Central memory CD8-positive, alpha-beta T cell (primary cell): ENCODE measurements around the gene ATP8B3.
A peak's percentile ranks its signal among the peaks of the same experiment; 100 is the strongest.

Experiments used
- ATAC-seq: fragments of 150-1000 bp; cut with Tn5 transposase; replicated peaks from 2 replicates; pipeline ENCODE4 v1.10.0; 2022; ENCODE audit warnings: mild to moderate bottlenecking, moderate FRiP score, moderate number of reproducible peaks; ENCODE audit not compliant: poor library complexity, severe bottlenecking; ENCODE audit errors: extremely low read depth
- DNase-seq, 2 donors: peaks; one replicate each; pipeline ENCODE4 v3.0.0; 2021; ENCODE audit warnings: low spot score in 2 of 2
- H3K27ac Mint-ChIP-seq: one replicate; pipeline ENCODE4 v1.8.0; 2022; ENCODE audit warnings: low read depth, mild to moderate bottlenecking, moderate library complexity, mixed read lengths
- H3K27me3 Mint-ChIP-seq: one replicate; pipeline ENCODE4 v1.8.0; 2022; ENCODE audit warnings: mixed read lengths
- H3K36me3 Mint-ChIP-seq: one replicate; pipeline ENCODE4 v1.8.0; 2022; ENCODE audit warnings: mild to moderate bottlenecking, moderate library complexity, mixed read lengths; ENCODE audit not compliant: insufficient read depth
- H3K4me1 Mint-ChIP-seq: one replicate; pipeline ENCODE4 v1.8.0; 2022; ENCODE audit warnings: mixed read lengths
- H3K4me3 Mint-ChIP-seq: one replicate; pipeline ENCODE4 v1.8.0; 2022; ENCODE audit warnings: mild to moderate bottlenecking, moderate library complexity, mixed read lengths
- H3K9me3 Mint-ChIP-seq: one replicate; pipeline ENCODE4 v1.8.0; 2022; ENCODE audit warnings: mixed read lengths

ATP8B3 gene

GRCh38 chr19:1814833-1815604 lies 2.9 kb upstream of the ATP8B3 start:
- ATAC-seq (no peak), DNase-seq (no peak)
- peaks cover 19% of the 10 kb centered on the region for H3K36me3 Mint-ChIP-seq
- peaks cover 10% of the 10 kb centered on the region for H3K4me1 Mint-ChIP-seq
- no peak overlapping the region for H3K27ac Mint-ChIP-seq
- no peaks in the 10 kb centered on the region for H3K9me3 Mint-ChIP-seq
- H3K27me3 Mint-ChIP-seq: no peaks in the 10 kb centered on the region
- H3K4me3 Mint-ChIP-seq: no peak overlapping the region

- Mint-ChIP-seq H3K4me1 (peaks cover 10% of the 10 kb centered on the region), H3K27me3 (no peaks in the 10 kb centered on the region), H3K36me3 (peaks cover 19% of the 10 kb centered on the region), H3K4me3 (no peak overlapping the region), H3K9me3 (no peaks in the 10 kb centered on the region), H3K27ac (no peak overlapping the region)
- no peak for DNase-seq
- no peak for ATAC-seq
These were observed 2.3 kb upstream of the ATP8B3 start for GRCh38 chr19:1814391-1814790.

DNA sequence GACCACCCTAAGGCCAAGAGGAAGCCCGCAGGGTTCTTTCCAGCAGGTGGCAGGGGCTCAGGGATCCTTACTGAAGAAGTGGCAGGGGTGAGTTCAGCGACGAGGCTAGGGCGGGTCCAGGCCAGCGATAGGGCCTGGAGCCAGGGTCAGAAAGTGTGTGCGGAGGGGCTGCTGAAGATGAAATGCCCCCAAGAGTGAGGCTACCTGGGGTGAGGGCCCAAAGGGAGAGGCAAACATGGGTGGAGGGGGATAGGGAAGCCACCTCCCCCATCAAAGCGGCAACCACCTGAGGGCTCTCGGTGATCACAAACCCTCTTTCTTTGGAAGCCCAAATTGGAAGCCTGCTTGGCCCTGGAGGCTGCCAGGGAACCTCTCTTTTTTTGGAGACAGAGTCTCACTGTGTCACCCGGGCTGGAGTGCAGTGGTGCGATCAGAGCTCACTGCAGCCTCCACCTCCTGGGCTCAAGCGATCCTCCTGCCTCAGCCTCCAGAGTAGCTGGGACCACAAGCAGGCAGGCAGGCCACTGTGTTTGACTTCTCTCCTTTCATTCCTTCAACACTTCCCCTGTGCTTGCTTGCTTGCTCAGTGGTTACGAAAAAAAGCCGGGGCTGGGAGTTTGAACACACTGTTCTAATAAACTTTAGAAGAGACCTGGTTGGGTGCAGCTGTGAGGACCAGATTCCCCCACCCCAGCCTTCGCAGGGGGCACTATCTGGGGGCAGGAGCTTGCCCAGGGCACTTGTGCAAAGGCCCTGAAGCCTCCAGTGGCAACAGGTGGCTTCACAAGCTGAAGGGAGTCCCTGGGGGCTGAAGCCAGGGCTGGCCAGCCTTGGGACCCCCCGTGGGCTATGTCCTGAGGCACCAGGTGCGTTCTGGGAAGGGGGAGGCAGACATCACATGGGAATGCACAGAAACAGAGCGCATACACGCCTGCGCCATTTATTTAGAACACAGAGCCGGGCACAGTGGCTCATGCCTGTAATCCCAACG lies 1.4 kb upstream of the ATP8B3 start:
- H3K4me3 Mint-ChIP-seq: peak overlapping the region; percentile 92
- peaks cover 19% of the 10 kb centered on the region for H3K36me3 Mint-ChIP-seq
- H3K4me1 Mint-ChIP-seq: peaks cover 10% of the 10 kb centered on the region
- H3K27me3 Mint-ChIP-seq: no peaks in the 10 kb centered on the region
- H3K9me3 Mint-ChIP-seq: no peaks in the 10 kb centered on the region
- no peak for DNase-seq
- ATAC-seq: no peak
- H3K27ac Mint-ChIP-seq: peak overlapping the region; percentile 82

GRCh38 chr19:1812426-1813191 lies 533 bp upstream of the ATP8B3 start:
- no peaks in the 10 kb centered on the region for H3K9me3 Mint-ChIP-seq
- H3K27me3 Mint-ChIP-seq: no peaks in the 10 kb centered on the region
- H3K4me3 Mint-ChIP-seq: peak overlapping the region; percentile 92
- peaks cover 19% of the 10 kb centered on the region for H3K36me3 Mint-ChIP-seq
- ATAC-seq: peak; percentile 76
- H3K4me1 Mint-ChIP-seq: peaks cover 10% of the 10 kb centered on the region
- H3K27ac Mint-ChIP-seq: peak overlapping the region; percentile 82
- DNase-seq: peak; percentile 72 to 76

GRCh38 chr19:1811472-1811894 lies 593 bp downstream of the ATP8B3 start:
- Mint-ChIP-seq H3K4me1 (peaks cover 10% of the 10 kb centered on the region), H3K27ac (peak overlapping the region; percentile 57), H3K36me3 (peaks cover 13% of the 10 kb centered on the region), H3K4me3 (peak overlapping the region; percentile 92), H3K27me3 (no peaks in the 10 kb centered on the region), H3K9me3 (no peaks in the 10 kb centered on the region)
- DNase-seq (no peak), ATAC-seq (no peak)

DNA sequence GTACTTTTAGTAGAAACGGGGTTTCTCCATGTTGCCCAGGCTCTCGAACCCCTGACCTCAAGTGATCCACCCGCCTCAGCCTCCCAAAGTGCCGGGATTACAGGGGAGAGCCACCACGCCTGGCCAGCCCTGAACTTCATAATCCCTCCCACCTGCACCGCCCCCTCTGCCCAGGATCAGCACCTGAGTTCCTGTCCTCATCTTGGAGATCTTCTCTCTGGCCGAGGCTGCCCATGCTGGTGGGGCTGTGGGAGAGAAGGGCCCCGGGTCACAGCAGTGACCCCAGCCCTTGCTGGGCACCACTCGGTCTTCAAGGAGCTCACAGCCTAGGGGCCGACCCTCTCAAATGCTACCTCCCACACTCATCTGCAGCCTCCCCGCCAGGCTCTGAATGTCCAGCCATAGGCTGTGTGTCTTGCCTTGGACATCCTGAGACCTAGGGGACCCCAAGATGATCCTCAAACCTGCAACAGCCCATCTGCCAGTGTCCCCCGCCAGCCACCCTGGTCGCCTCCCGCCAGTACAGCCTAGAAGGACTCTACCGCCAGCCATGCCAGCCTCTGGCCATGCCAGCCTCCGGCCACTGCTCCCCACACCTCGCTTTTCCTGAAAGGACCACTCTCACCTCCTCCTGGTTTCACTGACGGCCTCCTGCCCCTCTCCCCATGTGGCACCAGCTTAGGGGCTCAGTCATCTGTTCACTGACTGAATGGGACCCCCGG lies 1.5 kb downstream of the ATP8B3 start:
- Mint-ChIP-seq H3K27ac (peak overlapping the region; percentile 63), H3K9me3 (no peaks in the 10 kb centered on the region), H3K4me3 (peak overlapping the region; percentile 92), H3K36me3 (peaks cover 9% of the 10 kb centered on the region), H3K4me1 (peaks cover 10% of the 10 kb centered on the region), H3K27me3 (no peaks in the 10 kb centered on the region)
- DNase-seq: no peak
- ATAC-seq: no peak

DNA sequence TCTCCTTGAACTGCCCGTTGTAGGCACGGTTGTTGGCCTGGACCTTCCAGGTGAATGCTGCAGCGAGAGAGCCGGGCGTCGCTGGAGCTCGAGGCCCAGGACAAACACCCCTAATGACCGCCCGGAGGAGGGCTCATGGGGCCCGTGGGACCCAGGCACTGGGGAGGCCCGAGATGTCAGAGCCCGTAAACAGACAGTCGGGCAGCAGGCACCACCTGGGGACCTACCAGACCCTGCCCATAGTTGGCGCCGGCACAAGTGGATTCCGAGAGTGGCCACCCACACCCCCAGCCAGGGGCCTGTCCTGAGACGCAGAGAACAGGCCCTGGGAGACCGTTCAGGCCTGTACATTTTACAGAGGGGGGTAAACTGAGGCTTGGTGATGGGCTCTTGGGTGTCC lies 2.4 kb downstream of the ATP8B3 start:
- Mint-ChIP-seq H3K36me3 (peaks cover 7% of the 10 kb centered on the region), H3K27ac (no peak overlapping the region), H3K4me1 (peaks cover 10% of the 10 kb centered on the region), H3K9me3 (no peaks in the 10 kb centered on the region), H3K4me3 (no peak overlapping the region), H3K27me3 (no peaks in the 10 kb centered on the region)
- DNase-seq (no peak), ATAC-seq (no peak)

DNA sequence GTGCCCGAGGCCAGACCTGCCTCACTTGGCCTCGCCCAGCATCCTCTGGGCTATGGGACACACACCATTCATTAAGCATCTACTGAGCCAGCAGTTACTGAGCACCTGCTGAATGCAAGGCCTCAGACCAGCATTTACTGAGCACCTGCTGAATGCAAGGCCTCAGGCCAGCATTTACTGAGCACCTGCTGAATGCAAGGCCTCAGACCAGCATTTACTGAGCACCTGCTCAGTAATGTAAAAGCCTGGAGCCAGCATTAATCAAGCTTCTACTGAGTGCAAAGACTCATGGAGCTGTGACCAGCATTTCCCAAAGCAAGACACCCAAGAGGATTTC lies 3.7 kb downstream of the ATP8B3 start:
- no peaks in the 10 kb centered on the region for H3K9me3 Mint-ChIP-seq
- H3K4me1 Mint-ChIP-seq: peaks cover 10% of the 10 kb centered on the region
- no peak for DNase-seq
- H3K27ac Mint-ChIP-seq: no peak overlapping the region
- peaks cover 6% of the 10 kb centered on the region for H3K36me3 Mint-ChIP-seq
- H3K4me3 Mint-ChIP-seq: no peak overlapping the region
- ATAC-seq: no peak
- H3K27me3 Mint-ChIP-seq: no peaks in the 10 kb centered on the region

DNA sequence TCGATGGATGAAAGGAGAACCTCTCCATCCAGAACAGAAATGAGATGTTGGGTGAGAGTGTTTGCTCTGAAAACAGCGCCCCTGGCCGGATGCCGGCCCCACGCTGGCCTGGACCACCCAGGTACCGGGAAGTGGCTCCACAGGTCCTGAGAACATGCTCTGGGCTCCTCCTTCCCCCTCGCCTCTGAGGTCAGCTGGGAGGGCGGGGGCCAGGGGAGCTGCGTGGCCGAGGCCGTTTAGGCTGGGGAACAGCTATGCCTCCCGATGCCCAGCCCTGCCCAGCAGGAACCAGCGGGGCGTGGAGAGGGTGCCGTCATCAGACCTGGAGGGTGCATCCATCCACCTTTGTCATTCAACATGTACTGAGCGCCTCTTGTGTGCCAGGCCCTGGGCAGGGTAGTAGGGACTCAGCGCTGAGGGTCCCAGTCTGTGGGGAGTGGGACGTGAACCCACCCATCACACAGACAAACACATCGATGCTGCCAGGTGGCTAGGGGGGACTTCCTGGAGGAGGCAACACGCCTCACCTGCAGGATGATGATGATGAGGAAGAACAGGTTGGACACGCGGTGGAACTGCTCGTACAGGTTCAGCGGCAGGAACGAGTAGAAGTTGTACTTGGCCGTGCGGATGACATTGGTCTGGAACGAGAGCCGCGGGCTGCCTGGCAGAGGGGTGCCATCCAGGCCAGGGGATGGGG lies 4.2 kb downstream of the ATP8B3 start:
- H3K36me3 Mint-ChIP-seq: peaks cover 5% of the 10 kb centered on the region
- H3K9me3 Mint-ChIP-seq: no peaks in the 10 kb centered on the region
- peaks cover 6% of the 10 kb centered on the region for H3K4me1 Mint-ChIP-seq
- no peak overlapping the region for H3K4me3 Mint-ChIP-seq
- no peak for DNase-seq
- no peak for ATAC-seq
- no peaks in the 10 kb centered on the region for H3K27me3 Mint-ChIP-seq
- H3K27ac Mint-ChIP-seq: no peak overlapping the region

DNA sequence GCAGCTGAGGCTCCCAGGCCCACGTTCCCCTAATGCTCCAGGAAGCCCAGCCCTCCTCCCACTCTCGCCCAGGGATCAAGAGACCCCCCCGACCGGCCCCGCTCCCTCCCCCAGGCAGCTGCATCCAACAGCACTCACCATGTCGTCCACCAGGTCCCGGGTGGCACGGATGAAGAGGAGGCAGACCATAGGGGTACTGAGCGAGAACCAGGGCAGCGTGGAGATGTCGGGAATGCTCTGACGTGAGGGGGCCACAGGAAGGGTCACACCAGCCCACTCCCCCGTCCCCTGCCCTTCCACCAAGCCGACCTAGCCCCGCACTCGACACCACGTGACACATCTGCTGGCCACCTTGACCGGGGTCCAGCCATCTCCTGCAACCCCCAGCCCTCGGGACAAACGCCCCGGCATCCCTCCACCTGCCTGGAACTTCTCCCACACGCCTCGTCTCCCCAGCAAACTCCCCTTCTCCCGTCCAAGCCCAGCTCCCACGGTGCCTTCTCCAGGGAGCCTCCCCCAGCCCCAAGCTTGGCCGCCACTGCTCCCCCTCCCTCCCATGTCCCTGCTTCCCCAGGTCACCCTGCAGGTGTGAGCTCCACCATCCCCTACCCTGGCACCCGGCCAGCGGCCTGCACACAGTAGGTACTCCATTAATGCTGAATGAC lies 4.9 kb downstream of the ATP8B3 start:
- Mint-ChIP-seq H3K4me1 (no peaks in the 10 kb centered on the region), H3K4me3 (no peak overlapping the region), H3K27me3 (no peaks in the 10 kb centered on the region), H3K9me3 (no peaks in the 10 kb centered on the region), H3K36me3 (peaks cover 3% of the 10 kb centered on the region), H3K27ac (no peak overlapping the region)
- DNase-seq (no peak), ATAC-seq (no peak)
